Calu3 (cell line): ENCODE results near the gene CNNM2. TPM values are rescaled to one million over a fixed set of nuclear protein-coding genes. Genes with fewer than 3 reads are reported as not detected.
"Not testable (repeated sequence)": the region's sequence is repeated elsewhere in the genome, so short reads cannot be mapped to it uniquely, and the experiment has no call there.

ENCODE experiments used
- BruUV-seq: library from RNA; stranded (reverse); fragments of 400-500 nt; replicated peaks from 2 replicates; lab custom pipeline; 2021; lab: Mats Ljungman, UMichigan
- CTCF ChIA-PET: fragments of 300-600 bp; sonication (Branson Sonifier 250); formaldehyde crosslinking; loops from one replicate; lab custom pipeline; 2022; ENCODE audit warnings: antibody characterized with exemption; lab: Charles Lee
- DNase-seq: peaks from one replicate; pipeline ENCODE4 v3.0.0; 2022
- H3K27ac Mint-ChIP-seq: one replicate; pipeline ENCODE4 v1.8.0; 2022; ENCODE audit warnings: mixed read lengths; ENCODE audit not compliant: unreplicated experiment
- H3K27me3 Mint-ChIP-seq: one replicate; pipeline ENCODE4 v1.8.0; 2022; ENCODE audit warnings: mixed read lengths; ENCODE audit not compliant: unreplicated experiment
- H3K36me3 Mint-ChIP-seq: one replicate; pipeline ENCODE4 v1.8.0; 2022; ENCODE audit warnings: mild to moderate bottlenecking, moderate library complexity, mixed read lengths; ENCODE audit not compliant: insufficient read depth, unreplicated experiment
- H3K4me1 Mint-ChIP-seq: one replicate; pipeline ENCODE4 v1.8.0; 2022; ENCODE audit warnings: mild to moderate bottlenecking, low read depth, mixed read lengths; ENCODE audit not compliant: unreplicated experiment
- H3K4me3 Mint-ChIP-seq: one replicate; pipeline ENCODE4 v1.8.0; 2022; ENCODE audit warnings: mild to moderate bottlenecking, low read depth, moderate library complexity, mixed read lengths; ENCODE audit not compliant: unreplicated experiment
- H3K9me3 Mint-ChIP-seq: one replicate; pipeline ENCODE4 v1.8.0; 2022; ENCODE audit warnings: low read depth, mixed read lengths; ENCODE audit not compliant: unreplicated experiment
- intact Hi-C: fragments of 100-400 bp; cut with micrococcal nuclease; formaldehyde crosslinking; loops from one replicate; pipeline ENCODE4 v1.10.0; 2022; ENCODE audit not compliant: unreplicated experiment
- total RNA-seq: library from RNA; stranded (reverse); gene quantifications from 2 replicates; pipeline ENCODE4 v1.2.3, GENCODE V29; 2022
- TF ChIP-seq, protein P1 (sequence below): fragments of 200-600 bp; IDR thresholded peaks from one replicate; pipeline ENCODE4 v1.8.0; 2022; ENCODE audit warnings: antibody characterized with exemption; ENCODE audit not compliant: unreplicated experiment

Gene CNNM2
- total RNA-seq, 1 experiment from 2014 or later: 4.2 TPM

DNA sequence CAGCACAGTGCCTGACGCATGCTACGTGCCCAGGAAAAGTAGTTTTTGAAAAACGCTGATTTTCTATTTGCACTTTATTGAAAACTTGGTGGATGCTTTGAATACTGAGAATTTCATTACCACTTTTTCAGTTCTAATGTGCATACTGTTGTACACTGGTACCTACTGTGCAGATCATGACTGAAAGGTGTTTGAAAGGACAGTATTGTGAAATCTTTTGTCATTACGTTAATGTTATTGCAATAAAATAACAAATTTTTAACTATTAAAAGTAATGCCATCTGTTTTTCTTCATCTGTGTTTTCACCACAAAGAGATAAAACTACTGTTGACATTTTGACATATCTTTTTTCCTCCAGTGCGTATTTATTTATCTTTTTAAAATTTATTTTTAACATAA is 42.1 kb downstream of the CNNM2 start:
- Mint-ChIP-seq H3K27me3 (no peaks in the 10 kb centered on the region), H3K27ac (no peak overlapping the region), H3K4me3 (no peak overlapping the region), H3K4me1 (no peaks in the 10 kb centered on the region), H3K9me3 (no peaks in the 10 kb centered on the region), H3K36me3 (no peaks in the 10 kb centered on the region)
- TF ChIP-seq, protein P1, sequence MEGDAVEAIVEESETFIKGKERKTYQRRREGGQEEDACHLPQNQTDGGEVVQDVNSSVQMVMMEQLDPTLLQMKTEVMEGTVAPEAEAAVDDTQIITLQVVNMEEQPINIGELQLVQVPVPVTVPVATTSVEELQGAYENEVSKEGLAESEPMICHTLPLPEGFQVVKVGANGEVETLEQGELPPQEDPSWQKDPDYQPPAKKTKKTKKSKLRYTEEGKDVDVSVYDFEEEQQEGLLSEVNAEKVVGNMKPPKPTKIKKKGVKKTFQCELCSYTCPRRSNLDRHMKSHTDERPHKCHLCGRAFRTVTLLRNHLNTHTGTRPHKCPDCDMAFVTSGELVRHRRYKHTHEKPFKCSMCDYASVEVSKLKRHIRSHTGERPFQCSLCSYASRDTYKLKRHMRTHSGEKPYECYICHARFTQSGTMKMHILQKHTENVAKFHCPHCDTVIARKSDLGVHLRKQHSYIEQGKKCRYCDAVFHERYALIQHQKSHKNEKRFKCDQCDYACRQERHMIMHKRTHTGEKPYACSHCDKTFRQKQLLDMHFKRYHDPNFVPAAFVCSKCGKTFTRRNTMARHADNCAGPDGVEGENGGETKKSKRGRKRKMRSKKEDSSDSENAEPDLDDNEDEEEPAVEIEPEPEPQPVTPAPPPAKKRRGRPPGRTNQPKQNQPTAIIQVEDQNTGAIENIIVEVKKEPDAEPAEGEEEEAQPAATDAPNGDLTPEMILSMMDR: no peak
- no TSS peak for BruUV-seq
- intact Hi-C loops: no loop called here
- CTCF ChIA-PET: no interaction called here
- DNase-seq: no peak

DNA sequence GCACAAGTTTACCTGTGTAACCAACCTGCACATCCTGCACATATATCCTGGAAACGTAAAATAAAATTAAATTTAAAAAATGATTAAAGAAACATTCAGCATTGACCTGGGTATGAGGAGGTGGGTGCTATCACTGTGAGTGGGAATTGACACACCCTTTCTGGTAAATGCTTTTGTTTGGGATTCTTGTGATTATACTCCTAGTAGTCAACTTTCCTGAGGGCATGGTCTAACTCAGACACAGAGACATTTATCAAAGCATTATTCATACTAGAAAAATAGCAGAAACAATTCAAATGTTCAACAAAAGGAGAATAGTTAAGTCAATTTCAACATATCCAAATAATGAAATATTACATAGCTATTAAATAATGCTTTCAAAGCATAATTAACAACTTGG is 44.2 kb downstream of the CNNM2 start:
- CTCF ChIA-PET: interaction anchor here (0.6 kb wide), 2 partner anchors 9 to 69 kb away, joined by 5 to 9 read pairs; no protein-coding TSS in a partner anchor
- H3K27ac Mint-ChIP-seq: no peak overlapping the region
- H3K27me3 Mint-ChIP-seq: no peaks in the 10 kb centered on the region
- H3K9me3 Mint-ChIP-seq: no peaks in the 10 kb centered on the region
- TF ChIP-seq, protein P1: no peak
- H3K4me3 Mint-ChIP-seq: no peak overlapping the region
- no peak for DNase-seq
- no peaks in the 10 kb centered on the region for H3K36me3 Mint-ChIP-seq
- no peaks in the 10 kb centered on the region for H3K4me1 Mint-ChIP-seq
- intact Hi-C loops: no loop called here
- no TSS peak for BruUV-seq

DNA sequence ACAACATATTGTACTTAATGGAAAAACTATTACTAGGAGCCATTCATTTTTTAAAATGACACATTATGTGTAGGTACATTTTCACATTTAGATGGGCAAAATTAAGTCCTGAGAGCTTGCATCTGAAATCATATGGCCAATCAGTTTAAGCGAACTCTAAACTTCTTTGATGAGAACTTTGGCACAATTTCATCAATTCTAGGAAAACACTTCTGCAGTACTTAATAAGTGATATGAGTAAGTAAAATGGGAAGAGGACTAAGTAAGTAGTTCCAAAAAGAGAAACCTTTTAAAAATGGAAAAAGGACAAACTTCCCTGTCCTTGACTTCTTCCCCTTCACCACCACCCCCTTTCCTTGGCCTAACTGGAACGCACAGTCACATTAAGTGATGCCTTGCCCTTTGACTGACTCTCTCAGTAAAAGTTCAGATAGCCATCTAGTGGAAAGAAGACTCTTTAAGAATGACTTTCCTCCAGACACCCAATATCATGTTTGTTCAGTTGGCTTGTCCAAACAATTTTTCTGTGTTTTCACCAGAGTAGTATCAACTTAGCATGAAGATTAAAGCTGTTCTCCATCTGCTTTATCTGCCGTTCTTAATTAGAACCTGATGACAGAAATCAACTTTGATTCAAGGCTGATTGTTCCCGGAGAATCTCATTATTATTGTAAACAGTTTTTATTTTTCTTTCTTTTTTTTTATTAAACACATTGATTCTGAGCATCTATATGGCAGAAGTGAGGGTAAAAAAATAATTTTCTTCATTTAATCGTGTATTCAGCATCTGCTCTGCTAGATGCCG is 45.1 kb downstream of the CNNM2 start:
- Mint-ChIP-seq H3K27ac (no peak overlapping the region), H3K4me1 (no peaks in the 10 kb centered on the region), H3K27me3 (no peaks in the 10 kb centered on the region), H3K36me3 (no peaks in the 10 kb centered on the region), H3K9me3 (no peaks in the 10 kb centered on the region), H3K4me3 (no peak overlapping the region)
- CTCF ChIA-PET: no interaction called here
- no peak for DNase-seq
- intact Hi-C loops: no loop called here
- no TSS peak for BruUV-seq
- TF ChIP-seq, protein P1: no peak

GRCh38 chr10:102963756-102964025 is 45.6 kb downstream of the CNNM2 start:
- TF ChIP-seq, protein P1: no peak
- no peak for DNase-seq
- Mint-ChIP-seq H3K4me3 (no peak overlapping the region), H3K27ac (no peak overlapping the region), H3K9me3 (no peaks in the 10 kb centered on the region), H3K27me3 (no peaks in the 10 kb centered on the region), H3K4me1 (no peaks in the 10 kb centered on the region), H3K36me3 (no peaks in the 10 kb centered on the region)
- intact Hi-C loops: no loop called here
- CTCF ChIA-PET: interaction anchor here (0.6 kb wide), 1 partner anchor 360 kb away, joined by 5 read pairs; no protein-coding TSS in a partner anchor
- no TSS peak for BruUV-seq

- H3K4me3 Mint-ChIP-seq, H3K27ac Mint-ChIP-seq: not testable (repeated sequence)
These were observed 46.0 kb downstream of the CNNM2 start for GRCh38 chr10:102964064-102964463.

More at GRCh38 chr10:102964064-102964463, 46.0 kb downstream of the CNNM2 start:
- H3K4me1 Mint-ChIP-seq, H3K36me3 Mint-ChIP-seq, DNase-seq, intact Hi-C loops, H3K9me3 Mint-ChIP-seq, H3K27me3 Mint-ChIP-seq, BruUV-seq: not testable (repeated sequence)
- CTCF ChIA-PET: interaction anchor here (0.6 kb wide), 1 partner anchor 360 kb away, joined by 5 read pairs; no protein-coding TSS in a partner anchor
